GM19193 (cell line): Measurements from ENCODE around the gene ABCF1.

ENCODE experiments used
- POLR2A ChIP-seq: IDR thresholded peaks from 4 replicates; pipeline ENCODE4 v1.6.1; 2011; ENCODE audit not compliant: insufficient read depth, insufficient read length; ENCODE audit errors: extremely low read depth

The ABCF1 gene

GRCh38 chr6:30571075-30571761 is at the start of gene ABCF1:
Gene ABCF1 (plus strand): TSS chr6:30571442. CDS start chr6:30571488, 46 bp downstream.
- peak; percentile 96 for TF ChIP-seq POLR2A

- TF ChIP-seq POLR2A, result no peak
These were observed 41.2 kb upstream of the ABCF1 start for GRCh38 chr6:30530014-30530413.

GRCh38 chr6:30533460-30534294 is 37.6 kb upstream of the ABCF1 start:
- no peak for TF ChIP-seq POLR2A

GRCh38 chr6:30537931-30538330 is 33.3 kb upstream of the ABCF1 start:
- TF ChIP-seq POLR2A, result no peak

GRCh38 chr6:30541515-30542403 is 29.5 kb upstream of the ABCF1 start:
- no peak for TF ChIP-seq POLR2A

GRCh38 chr6:30542404-30542725 is 28.9 kb upstream of the ABCF1 start:
- no peak for TF ChIP-seq POLR2A

- no peak for TF ChIP-seq POLR2A
These were observed 28.3 kb upstream of the ABCF1 start for GRCh38 chr6:30542915-30543314.

GRCh38 chr6:30543821-30544220 is 27.4 kb upstream of the ABCF1 start:
- TF ChIP-seq POLR2A, result no peak

- no peak for TF ChIP-seq POLR2A
These were observed 26.5 kb upstream of the ABCF1 start for GRCh38 chr6:30544666-30545272.

GRCh38 chr6:30547454-30547853 is 23.8 kb upstream of the ABCF1 start:
- TF ChIP-seq POLR2A, result no peak

GRCh38 chr6:30548375-30548774 is 22.9 kb upstream of the ABCF1 start:
- no peak for TF ChIP-seq POLR2A

- no peak for TF ChIP-seq POLR2A
These were observed 16.8 kb upstream of the ABCF1 start for GRCh38 chr6:30554404-30554803.

GRCh38 chr6:30554962-30555815 is 16.1 kb upstream of the ABCF1 start:
- no peak for TF ChIP-seq POLR2A

- TF ChIP-seq POLR2A, result no peak
These were observed 15.5 kb upstream of the ABCF1 start for GRCh38 chr6:30555816-30556065.
